K562 (cell line): Measurements from ENCODE around the gene STIM1. TPM values are rescaled to one million over a fixed set of nuclear protein-coding genes. Genes with fewer than 3 reads are reported as not detected.

Source experiments
- ATAC-seq: fragments of 200-7000 bp; cut with Tn5 transposase; 3 replicates; pipeline ENCODE4 v1.9.1; 2020; ENCODE audit warnings: moderate library complexity
- BruUV-seq: library from RNA; stranded (reverse); fragments of 400-500 nt; replicated peaks from 2 replicates; lab custom pipeline; 2021; lab: Mats Ljungman, UMichigan
- CTCF ChIA-PET: fragments of 300-600 bp; formaldehyde crosslinking; extraction: SDS; loops from one replicate; lab custom pipeline; 2021; ENCODE audit warnings: low intra/inter-chr PET ratio; lab: Yijun Ruan, JAX
- POLR2A ChIA-PET: fragments of 300-600, 350-650 bp; sonication (Branson Sonifier 250); formaldehyde crosslinking; extraction: SDS; loops from one replicate; lab custom pipeline; 2021; ENCODE audit warnings: antibody characterized with exemption, inconsistent platforms; lab: Yijun Ruan, JAX
- DNase-seq, 4 experiments: peaks; one replicate each; pipeline versions ENCODE4 v3.0.0 to v3.0.0-alpha.2; 2011 to 2018; ENCODE audit warnings: low spot score in 3 of 4, mixed read lengths in 3 of 4; ENCODE audit errors: extremely low read depth in 1 of 4
- FAIRE-seq: peaks from 2 replicates; lab custom pipeline; 2011; peaks lifted over from hg19 to GRCh38; lab: Jason Lieb, UNC
- H2AFZ ChIP-seq: 2 replicates; pipeline ENCODE4 v1.6.0; 2011; ENCODE audit warnings: low read depth, low read length, control low read depth, inconsistent platforms
- H3K27ac ChIP-seq: fragments of 200-600 bp; 3 replicates; pipeline ENCODE4 v1.8.0; 2011; ENCODE audit warnings: low read depth, mild to moderate bottlenecking, control low read depth, inconsistent platforms, low read length, moderate library complexity, mixed read lengths; ENCODE audit errors: extremely low read depth
- H3K27me3 ChIP-seq, 2 experiments: fragments of 300-600 bp in 1 of 2; 2 replicates in 1 of 2; 3 replicates in 1 of 2; pipeline versions ENCODE4 v1.6.0 to v1.8.0; 2011; ENCODE audit warnings: inconsistent platforms in 2 of 2, low read length in 2 of 2, mild to moderate bottlenecking in 1 of 2, mixed read lengths in 1 of 2, moderate library complexity in 1 of 2; ENCODE audit not compliant: control insufficient read depth in 2 of 2, insufficient read depth in 2 of 2
- H3K36me3 ChIP-seq: fragments of 300-600 bp; 3 replicates; pipeline ENCODE4 v1.8.0; 2011; ENCODE audit warnings: mild to moderate bottlenecking, low read length, inconsistent platforms; ENCODE audit not compliant: control insufficient read depth, insufficient read depth
- H3K4me1 ChIP-seq, 2 experiments: fragments of 200-600 bp in 1 of 2; replicated peaks in 1 of 2; 2 replicates in 1 of 2; 3 replicates in 1 of 2; pipeline versions ENCODE4 v1.5.1 to v1.8.0; 2011; ENCODE audit warnings: inconsistent platforms in 2 of 2, low read length in 2 of 2, mild to moderate bottlenecking in 1 of 2, mixed read lengths in 1 of 2, moderate library complexity in 1 of 2; ENCODE audit not compliant: control insufficient read depth in 2 of 2, insufficient read depth in 2 of 2
- H3K4me2 ChIP-seq: 2 replicates; pipeline ENCODE4 v1.6.1; 2011; ENCODE audit warnings: low read length, control low read depth, inconsistent platforms, mixed read lengths; ENCODE audit not compliant: insufficient read depth
- H3K4me3 ChIP-seq: fragments of 200-600 bp; sonication (generic), shearing (Covaris generic); 2 replicates; pipeline ENCODE4 v1.5.1; 2016; ENCODE audit warnings: control low read depth, inconsistent platforms
- H3K79me2 ChIP-seq: fragments of 200-600 bp; 3 replicates; pipeline ENCODE4 v1.8.0; 2011; ENCODE audit warnings: low read length, inconsistent platforms; ENCODE audit not compliant: control insufficient read depth, insufficient read depth
- H3K9ac ChIP-seq, 2 experiments: 2 replicates each; pipeline versions ENCODE4 v1.6.0 to v1.6.1; 2011; ENCODE audit warnings: low read depth in 2 of 2, low read length in 2 of 2, control low read depth in 1 of 2, inconsistent platforms in 1 of 2, mild to moderate bottlenecking in 1 of 2, mixed read lengths in 1 of 2; ENCODE audit not compliant: insufficient read depth in 1 of 2
- H3K9me1 ChIP-seq: one replicate; pipeline ENCODE4 v1.6.0; 2011; ENCODE audit warnings: inconsistent platforms, mild to moderate bottlenecking, low read length, moderate library complexity; ENCODE audit not compliant: control insufficient read depth, insufficient read depth
- H3K9me3 ChIP-seq: replicated peaks from 2 replicates; pipeline ENCODE4 v1.5.1; 2011; ENCODE audit warnings: low read depth, low read length, inconsistent platforms; ENCODE audit not compliant: control insufficient read depth, insufficient read depth
- H4K20me1 ChIP-seq: replicated peaks from 2 replicates; pipeline ENCODE4 v1.6.1; 2011; ENCODE audit warnings: low read length, inconsistent platforms, mixed read lengths; ENCODE audit not compliant: control insufficient read depth, insufficient read depth
- DDX20 ChIP-seq: fragments of 450-650 bp; IDR thresholded peaks from 2 replicates; pipeline ENCODE4 v1.6.1; 2016; ENCODE audit warnings: missing genetic modification characterization, low read depth, mild to moderate bottlenecking, missing compliant biosample characterization, moderate library complexity
- WGBS: fragments of 100-300 bp; shearing (Covaris generic); methylation state at CpG from one replicate; pipeline ENCODE4 v1.1.6; 2016; ENCODE audit warnings: low coverage, mixed read lengths; ENCODE audit not compliant: insufficient coverage; ENCODE audit errors: missing lambda C conversion rate; 5-methylcytosine and 5-hydroxymethylcytosine counted together
- in situ Hi-C: fragments of 300-500 bp; cut with MboI; formaldehyde crosslinking; loops from 4 replicates; pipeline ENCODE4 v1.15.0; 2018; ENCODE audit warnings: inconsistent platforms, mixed read lengths
- intact Hi-C: fragments of 100-400 bp; cut with micrococcal nuclease; formaldehyde crosslinking; loops from 2 replicates; pipeline ENCODE4 v1.14.2; 2022
- polyA plus RNA-seq, 8 experiments: library from polyadenylated mRNA; depleted of rRNA in 4 of 8; stranded (reverse) in 5 of 8; unstranded in 3 of 8; fragments of >200 nt; fragmentation: Nextera tagmentation in 2 of 8; fragmentation: Illumina TruSeq in 1 of 8; extraction: Ambion mirVana in 2 of 8; extraction: Trizol in 1 of 8; gene quantifications; 2 replicates each; pipeline versions ENCODE4 v1.2.1 to v1.2.3, GENCODE V29; 2011 to 2014; ENCODE audit warnings: inconsistent platforms in 1 of 8, missing spikeins in 1 of 8
- total RNA-seq, 7 experiments: library from RNA; depleted of rRNA in 6 of 7; stranded (reverse); fragments of >200 nt in 6 of 7; fragmentation: Illumina TruSeq in 2 of 7; extraction: Trizol in 2 of 7; gene quantifications; 2 replicates each; pipeline versions ENCODE4 v1.2.1 to v1.2.3, GENCODE V29; 2011 to 2021; ENCODE audit warnings: low replicate concordance in 1 of 7
- TF ChIP-seq, protein P1 (sequence below): fragments of 450-650 bp; IDR thresholded peaks from 2 replicates; pipeline ENCODE4 v1.6.1; 2016; ENCODE audit warnings: antibody characterized with exemption
- TF ChIP-seq, protein P2 (sequence below): sonication (generic); formaldehyde crosslinking; IDR thresholded peaks from 2 replicates; pipeline ENCODE4 v1.8.1; 2023; ENCODE audit warnings: mild to moderate bottlenecking, missing genetic modification reagents

STIM1 gene
- total and polyA plus RNA-seq, 9 of the 15 experiments (the other 6 are each of a cell fraction or from before 2014, with no cell fraction given) = 7.7 to 50.5 (median 22.5) TPM

DNA sequence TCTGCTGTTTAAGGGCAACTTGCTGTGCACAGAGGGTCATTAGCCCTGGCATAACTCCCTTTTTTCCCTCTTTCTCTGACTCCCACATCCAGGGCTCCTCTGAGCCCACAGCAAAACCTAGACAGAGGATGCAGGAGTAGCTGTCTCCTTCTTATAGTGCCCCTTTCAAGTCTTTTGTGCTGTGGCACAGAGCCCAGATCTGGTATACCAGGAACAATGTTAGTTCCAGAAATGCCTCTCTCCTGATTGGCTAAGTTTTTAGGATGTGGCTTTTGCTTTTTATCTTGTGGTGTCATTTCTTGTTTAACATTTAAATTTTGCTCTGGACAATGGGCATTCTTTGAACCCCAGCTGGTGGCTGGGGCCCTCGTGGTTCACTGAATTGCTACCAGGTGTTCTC is 213.5 kb downstream of the STIM1 start:
- FAIRE-seq = no peak
- Histone ChIP-seq H3K4me1 (no peaks in the 10 kb centered on the region), H3K27me3 (no peaks in the 10 kb centered on the region), H3K4me2 (no peak overlapping the region), H4K20me1 (no peaks in the 10 kb centered on the region), H3K9ac (no peak overlapping the region), H3K36me3 (peaks cover 16% of the 10 kb centered on the region; the same call in 2 of the 3 replicates), H3K79me2 (no peaks in the 10 kb centered on the region), H2AFZ (no peak overlapping the region), H3K4me3 (no peak overlapping the region), H3K9me1 (no peaks in the 10 kb centered on the region), H3K9me3 (no peaks in the 10 kb centered on the region), H3K27ac (no peak overlapping the region)
- POLR2A ChIA-PET = interaction anchor here (0.7 to 2.1 kb wide), 5 partner anchors 8 to 1526 kb away, joined by 3 to 5 read pairs (median 5); partner anchors contain the start of genes NUP98 and RRM1
- no TSS peak for BruUV-seq
- no peak for DNase-seq
- 73% methylated on average over 1 of the region's 1 CpG for WGBS
- intact Hi-C loops = no loop called here
- TF ChIP-seq, protein P1, sequence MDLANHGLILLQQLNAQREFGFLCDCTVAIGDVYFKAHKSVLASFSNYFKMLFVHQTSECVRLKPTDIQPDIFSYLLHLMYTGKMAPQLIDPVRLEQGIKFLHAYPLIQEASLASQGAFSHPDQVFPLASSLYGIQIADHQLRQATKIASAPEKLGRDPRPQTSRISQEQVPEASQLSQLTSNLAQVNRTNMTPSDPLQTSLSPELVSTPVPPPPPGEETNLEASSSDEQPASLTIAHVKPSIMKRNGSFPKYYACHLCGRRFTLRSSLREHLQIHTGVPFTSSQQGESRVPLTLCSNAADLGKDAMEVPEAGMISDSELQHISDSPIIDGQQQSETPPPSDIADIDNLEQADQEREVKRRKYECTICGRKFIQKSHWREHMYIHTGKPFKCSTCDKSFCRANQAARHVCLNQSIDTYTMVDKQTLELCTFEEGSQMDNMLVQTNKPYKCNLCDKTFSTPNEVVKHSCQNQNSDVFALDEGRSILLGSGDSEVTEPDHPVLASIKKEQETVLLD = no peak
- TF ChIP-seq, protein P2, sequence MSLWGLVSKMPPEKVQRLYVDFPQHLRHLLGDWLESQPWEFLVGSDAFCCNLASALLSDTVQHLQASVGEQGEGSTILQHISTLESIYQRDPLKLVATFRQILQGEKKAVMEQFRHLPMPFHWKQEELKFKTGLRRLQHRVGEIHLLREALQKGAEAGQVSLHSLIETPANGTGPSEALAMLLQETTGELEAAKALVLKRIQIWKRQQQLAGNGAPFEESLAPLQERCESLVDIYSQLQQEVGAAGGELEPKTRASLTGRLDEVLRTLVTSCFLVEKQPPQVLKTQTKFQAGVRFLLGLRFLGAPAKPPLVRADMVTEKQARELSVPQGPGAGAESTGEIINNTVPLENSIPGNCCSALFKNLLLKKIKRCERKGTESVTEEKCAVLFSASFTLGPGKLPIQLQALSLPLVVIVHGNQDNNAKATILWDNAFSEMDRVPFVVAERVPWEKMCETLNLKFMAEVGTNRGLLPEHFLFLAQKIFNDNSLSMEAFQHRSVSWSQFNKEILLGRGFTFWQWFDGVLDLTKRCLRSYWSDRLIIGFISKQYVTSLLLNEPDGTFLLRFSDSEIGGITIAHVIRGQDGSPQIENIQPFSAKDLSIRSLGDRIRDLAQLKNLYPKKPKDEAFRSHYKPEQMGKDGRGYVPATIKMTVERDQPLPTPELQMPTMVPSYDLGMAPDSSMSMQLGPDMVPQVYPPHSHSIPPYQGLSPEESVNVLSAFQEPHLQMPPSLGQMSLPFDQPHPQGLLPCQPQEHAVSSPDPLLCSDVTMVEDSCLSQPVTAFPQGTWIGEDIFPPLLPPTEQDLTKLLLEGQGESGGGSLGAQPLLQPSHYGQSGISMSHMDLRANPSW (CRISPR knock-in tag) = no peak
- no peak for TF ChIP-seq DDX20 (tag)
- ATAC-seq = no peak
- CTCF ChIA-PET = no interaction called here
- in situ Hi-C loops = no loop called here
